GM21367 (cell line): Measurements from ENCODE around the gene TXNRD1.

Source experiments
- ATAC-seq: cut with Tn5 transposase; IDR thresholded peaks from one replicate; pipeline ENCODE4 v1.9.1; 2021; ENCODE audit not compliant: unreplicated experiment

TXNRD1 gene

GRCh38 chr12:104347374-104348075 lies 131.9 kb downstream of the TXNRD1 start:
- ATAC-seq = no peak

GRCh38 chr12:104348283-104348993 lies 132.9 kb downstream of the TXNRD1 start:
- ATAC-seq = no peak

- ATAC-seq = no peak
These were observed 133.5 kb downstream of the TXNRD1 start for GRCh38 chr12:104348994-104349494.

- no peak for ATAC-seq
These were observed 134.9 kb downstream of the TXNRD1 start for GRCh38 chr12:104350211-104351056.

GRCh38 chr12:104351057-104351983 lies 135.7 kb downstream of the TXNRD1 start:
- no peak for ATAC-seq

GRCh38 chr12:104352106-104352713 lies 136.6 kb downstream of the TXNRD1 start:
- ATAC-seq = no peak

GRCh38 chr12:104353012-104353981 lies 137.7 kb downstream of the TXNRD1 start:
- no peak for ATAC-seq

- no peak for ATAC-seq
These were observed 138.7 kb downstream of the TXNRD1 start for GRCh38 chr12:104354167-104354867.

GRCh38 chr12:104354868-104355570 lies 139.4 kb downstream of the TXNRD1 start:
- no peak for ATAC-seq

- no peak for ATAC-seq
These were observed 140.1 kb downstream of the TXNRD1 start for GRCh38 chr12:104355630-104356029.

GRCh38 chr12:104356231-104357115 lies 140.9 kb downstream of the TXNRD1 start:
- ATAC-seq = no peak

GRCh38 chr12:104357421-104357952 lies 141.9 kb downstream of the TXNRD1 start:
- ATAC-seq = no peak

GRCh38 chr12:104358353-104359003 lies 142.9 kb downstream of the TXNRD1 start:
- no peak for ATAC-seq

GRCh38 chr12:104359216-104359615 lies 143.6 kb downstream of the TXNRD1 start:
- ATAC-seq = no peak

GRCh38 chr12:104360157-104360556 lies 144.6 kb downstream of the TXNRD1 start:
- no peak for ATAC-seq
